Motor neuron (in vitro differentiated cells): ENCODE results near the gene MSH6. TPM values are rescaled to one million over a fixed set of nuclear protein-coding genes. Genes with fewer than 3 reads are reported as not detected.
"Not testable (repeated sequence)": the region's sequence is repeated elsewhere in the genome, so short reads cannot be mapped to it uniquely, and the experiment has no call there.

Source experiments
- ATAC-seq, 8 experiments: fragments of 200-7000 bp; cut with Tn5 transposase; replicated peaks in 6 of 8; 2 replicates each; pipeline ENCODE4 v1.8.0; 2021; ENCODE audit warnings: mild to moderate bottlenecking in 8 of 8, moderate library complexity in 8 of 8
- H3K27ac ChIP-seq, 2 donors: fragments of 250-450 bp; sonication (Bioruptor Pico); 2 replicates each; pipeline ENCODE4 v1.9.0; 2021; ENCODE audit warnings: antibody characterized with exemption in 2 of 2, mild to moderate bottlenecking in 2 of 2, moderate library complexity in 1 of 2
- H3K4me1 ChIP-seq, 2 donors: fragments of 250-450 bp; sonication (Bioruptor Pico); replicated peaks in 1 of 2; 2 replicates each; pipeline ENCODE4 v1.6.1; 2021; ENCODE audit warnings: antibody characterized with exemption in 2 of 2, mild to moderate bottlenecking in 2 of 2, moderate library complexity in 1 of 2
- H3K4me3 ChIP-seq, 5 donors: fragments of 250-450 bp; sonication (Bioruptor Pico); 2 replicates each; pipeline ENCODE4 v1.9.0; 2021; ENCODE audit warnings: antibody characterized with exemption in 5 of 5, mild to moderate bottlenecking in 5 of 5, moderate library complexity in 4 of 5
- WGBS, 10 experiments: fragments of 450-650 bp; shearing (Covaris generic); methylation state at CpG; one replicate each; pipeline ENCODE4 v1.0.0; 2022; 5-methylcytosine and 5-hydroxymethylcytosine counted together
- in situ Hi-C, 9 experiments: fragments of 400-800 bp; cut with MboI; loops; one replicate each; pipeline ENCODE4 v1.15.0; 2021; ENCODE audit warnings: low sequenced_read_pairs in 9 of 9, low pct_unique_long_range_greater_than_20kb in 2 of 9; ENCODE audit not compliant: unreplicated experiment in 9 of 9
- total RNA-seq, 8 experiments: library from RNA; unstranded; fragments of 300-600 nt; gene quantifications; 2 replicates each; pipeline versions ENCODE4 v1.2.3 to v1.2.4, GENCODE V29; 2022

The MSH6 gene
- total RNA-seq, 8 experiments from 2014 or later = 14.4 to 71.9 (median 38.5) TPM

DNA sequence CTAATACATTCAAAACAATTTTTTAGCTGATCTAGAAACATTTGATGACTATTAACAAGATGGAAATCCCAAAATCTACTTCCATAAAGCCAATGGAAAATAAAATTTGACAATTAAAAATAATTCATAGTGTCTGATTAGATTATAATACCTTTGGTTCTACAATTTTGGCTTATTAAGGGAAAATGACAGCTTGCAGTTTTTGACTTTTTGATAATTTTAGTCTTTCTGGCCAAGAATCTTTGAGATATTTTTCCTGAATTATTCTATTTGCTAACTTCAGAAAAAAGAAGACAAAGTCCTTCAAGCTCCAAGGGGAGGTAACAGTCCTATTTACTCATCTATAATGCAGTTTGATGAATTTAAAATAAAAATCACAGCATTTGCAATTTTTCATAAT, 39.6 kb downstream of the MSH6 start:
- no peak for ATAC-seq
- H3K4me1 ChIP-seq = no peaks in the 10 kb centered on the region
- no peak overlapping the region for H3K4me3 ChIP-seq
- no peak overlapping the region for H3K27ac ChIP-seq
- in situ Hi-C loops = no loop called here

DNA sequence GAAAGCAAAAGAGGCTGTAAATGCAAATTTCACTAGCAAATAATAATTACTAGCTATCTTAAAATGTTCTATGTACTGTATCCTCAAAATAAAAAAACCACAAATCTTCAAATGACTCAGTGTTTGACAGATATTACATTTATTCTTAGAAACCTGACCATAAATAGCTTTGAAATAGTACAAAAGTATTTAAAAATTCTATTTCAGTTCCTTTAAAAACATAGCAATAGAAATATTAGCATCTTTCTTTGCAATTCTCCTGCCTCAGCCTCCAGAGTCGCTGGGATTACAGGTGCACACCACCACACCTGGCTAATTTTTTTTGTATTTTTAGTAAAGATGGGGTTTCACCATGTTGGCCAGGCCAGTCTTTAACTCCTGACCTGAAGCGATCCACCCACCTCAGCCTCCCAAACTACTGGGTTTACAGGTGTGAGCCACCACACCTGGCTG, 50.6 kb downstream of the MSH6 start:
- in situ Hi-C loops = no loop called here
- Histone ChIP-seq H3K27ac (no peak overlapping the region), H3K4me3 (no peak overlapping the region), H3K4me1 (no peaks in the 10 kb centered on the region)
- 80 to 100% (median 96%) methylated on average over 1 to 2 of the region's 2 CpGs; no CpG with 5 or more reads in 1 of the 10 experiments for WGBS, 10 experiments
- ATAC-seq = no peak

- H3K27ac ChIP-seq = no peak overlapping the region
- no peak for ATAC-seq
- H3K4me1 ChIP-seq = no peaks in the 10 kb centered on the region
- WGBS, 10 experiments = 75 to 100% (median 100%) methylated on average over 1 of the region's 1 CpG; no CpG with 5 or more reads in 2 of the 10 experiments
- in situ Hi-C loops = no loop called here
- H3K4me3 ChIP-seq = no peak overlapping the region
Observed at GRCh38 chr2:47838249-47838648, 55.3 kb downstream of the MSH6 start.

GRCh38 chr2:47838686-47839085, 55.7 kb downstream of the MSH6 start:
- no peak for ATAC-seq
- Histone ChIP-seq H3K4me1 (no peaks in the 10 kb centered on the region), H3K27ac (no peak overlapping the region), H3K4me3 (no peak overlapping the region)
- WGBS, 10 experiments = 76 to 97% (median 88%) methylated on average over 1 to 4 of the region's 4 CpGs
- in situ Hi-C loops = no loop called here

- ATAC-seq = no peak
- in situ Hi-C loops = no loop called here
- 69 to 100% (median 96%) methylated on average over 1 to 3 of the region's 3 CpGs for WGBS, 10 experiments
- Histone ChIP-seq H3K4me1 (no peaks in the 10 kb centered on the region), H3K4me3 (no peak overlapping the region), H3K27ac (no peak overlapping the region)
Observed at GRCh38 chr2:47842846-47843245, 59.9 kb downstream of the MSH6 start.

DNA sequence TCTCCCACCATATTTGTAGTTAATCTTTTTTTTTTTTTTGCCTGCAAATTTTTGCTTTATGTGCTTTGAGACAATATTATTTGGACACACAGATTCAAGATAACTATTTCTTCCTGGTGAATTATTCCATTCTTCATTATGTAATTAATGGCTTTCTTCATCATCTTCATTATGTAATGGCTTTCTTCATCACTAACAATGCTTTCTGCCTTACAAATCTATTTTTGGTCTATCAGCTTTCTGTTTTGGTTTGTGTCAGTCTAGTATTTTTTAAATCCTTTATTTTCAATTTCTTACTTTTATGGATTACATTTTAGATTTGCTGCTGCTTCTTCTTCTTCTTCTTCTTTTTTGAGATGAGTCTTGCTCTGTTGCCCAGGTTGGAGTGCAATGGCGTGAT, 60.5 kb downstream of the MSH6 start:
- ATAC-seq = no peak
- H3K4me3 ChIP-seq = no peak overlapping the region
- H3K27ac ChIP-seq = no peak overlapping the region
- 100% methylated on average over 1 of the region's 1 CpG; no CpG with 5 or more reads in 6 of the 10 experiments for WGBS, 10 experiments
- in situ Hi-C loops = no loop called here
- no peaks in the 10 kb centered on the region for H3K4me1 ChIP-seq

DNA sequence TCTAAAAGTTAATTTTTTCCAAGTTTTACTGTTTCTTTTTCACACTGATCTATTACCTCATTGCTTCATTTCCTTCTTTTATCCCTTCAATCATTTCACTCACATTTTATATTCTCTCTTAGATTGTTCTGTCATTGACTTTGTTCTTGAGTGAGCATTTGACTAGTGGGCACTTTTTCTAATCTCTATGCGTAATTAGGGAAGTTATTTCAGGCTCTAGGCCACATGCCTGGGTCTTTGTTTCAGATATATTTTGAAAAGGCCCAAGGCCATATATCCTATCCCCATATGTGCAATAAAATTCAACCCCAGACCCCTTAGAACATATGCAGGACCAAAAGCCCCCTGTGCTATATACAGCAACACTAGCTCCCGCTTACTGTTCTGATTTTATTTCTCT, 61.2 kb downstream of the MSH6 start:
- 88 to 100% (median 97%) methylated on average over 1 to 2 of the region's 2 CpGs; no CpG with 5 or more reads in 1 of the 10 experiments for WGBS, 10 experiments
- no peaks in the 10 kb centered on the region for H3K4me1 ChIP-seq
- ATAC-seq = no peak
- in situ Hi-C loops = no loop called here
- no peak overlapping the region for H3K27ac ChIP-seq
- no peak overlapping the region for H3K4me3 ChIP-seq

- Histone ChIP-seq H3K4me1 (no peaks in the 10 kb centered on the region), H3K27ac (no peak overlapping the region), H3K4me3 (no peak overlapping the region)
- in situ Hi-C loops = no loop called here
- WGBS, 10 experiments = 22 to 100% (median 88%) methylated on average over 1 to 2 of the region's 2 CpGs; no CpG with 5 or more reads in 1 of the 10 experiments
- no peak for ATAC-seq
Observed at GRCh38 chr2:47849368-47849767, 66.4 kb downstream of the MSH6 start.

GRCh38 chr2:47850198-47850597, 67.3 kb downstream of the MSH6 start:
- peak in 2 of 8 experiments; percentile 62 to 78 for ATAC-seq
- Histone ChIP-seq H3K4me1 (no peaks in the 10 kb centered on the region), H3K4me3 (no peak overlapping the region), H3K27ac (no peak overlapping the region)
- 20 to 100% (median 90%) methylated on average over 1 of the region's 1 CpG; no CpG with 5 or more reads in 4 of the 10 experiments for WGBS, 10 experiments
- in situ Hi-C loops = loop anchor here in 1 of 9 experiments (25.0 kb wide), 1 partner anchor 562 kb away; no protein-coding TSS in a partner anchor

GRCh38 chr2:47853067-47853777, 70.3 kb downstream of the MSH6 start:
- H3K4me3 ChIP-seq, H3K27ac ChIP-seq, H3K4me1 ChIP-seq, ATAC-seq: not testable (repeated sequence)
- in situ Hi-C loops = loop anchor here in 1 of 9 experiments (25.0 kb wide), 1 partner anchor 559 kb away; no protein-coding TSS in a partner anchor
- 87 to 100% (median 100%) methylated on average over 1 to 8 of the region's 8 CpGs; no CpG with 5 or more reads in 2 of the 10 experiments for WGBS, 10 experiments

Other genes with a start within 250 kb of the MSH6 start
- gene KCNK12, start 212.2 kb upstream of the MSH6 start, total RNA-seq = 1 to 10 TPM in 6 of 8 experiments, under 1 TPM in 2; 0.05 to 3.4 (median 1.4) TPM
- 10 to 100 TPM; 21.6 to 64.9 (median 46.6) TPM for gene FBXO11, start 123.4 kb downstream of the MSH6 start, total RNA-seq